ENCODE data around the gene ILKAP.
A peak's percentile ranks its signal among the peaks of the same experiment; 100 is the strongest.

ILKAP gene

GRCh38 chr2:238121511-238122286 is 81.8 kb downstream of the ILKAP start:
- DNase-seq (ENCODE audit: low read depth), result no peak
- no peak overlapping the region for H3K4me3 ChIP-seq (replicated peaks; ENCODE audit: low read depth, low read length)
- no peak for TF ChIP-seq CTCF (IDR thresholded peaks at IDR 0.05; ENCODE audit: low read length, missing control alignments)

- DNase-seq (ENCODE audit: low read depth), result peak; percentile 40
- no peak overlapping the region for H3K4me3 ChIP-seq (replicated peaks; ENCODE audit: low read depth, low read length)
- TF ChIP-seq CTCF (IDR thresholded peaks at IDR 0.05; ENCODE audit: low read length, missing control alignments), result peak; percentile 28
Measured at GRCh38 chr2:238120463-238121298, 82.8 kb downstream of the ILKAP start.
